Caco-2 (cell line): ENCODE data around the gene FBXW8. TPM values are rescaled to one million over a fixed set of nuclear protein-coding genes. Genes with fewer than 3 reads are reported as not detected.
"Not testable (repeated sequence)": the region's sequence is repeated elsewhere in the genome, so short reads cannot be mapped to it uniquely, and the experiment has no call there.

Experiments used
- BruUV-seq: library from RNA; stranded (reverse); fragments of 400-500 nt; replicated peaks from 2 replicates; lab custom pipeline; 2021; lab: Mats Ljungman, UMichigan
- CTCF ChIA-PET: fragments of 300-600 bp; sonication (Branson Sonifier 250); formaldehyde crosslinking; loops from one replicate; lab custom pipeline; 2022; ENCODE audit warnings: antibody characterized with exemption; lab: Charles Lee
- POLR2A ChIA-PET: fragments of 300-600 bp; sonication (Branson Sonifier 250); formaldehyde crosslinking; loops from one replicate; lab custom pipeline; 2022; ENCODE audit warnings: antibody characterized with exemption; lab: Charles Lee
- DNase-seq, 2 experiments: peaks; one replicate each; pipeline versions ENCODE4 v3.0.0 to v3.0.0-alpha.2; 2020 to 2022
- H3K27me3 ChIP-seq: replicated peaks from 2 replicates; pipeline ENCODE4 v1.6.0; 2011; ENCODE audit warnings: low read length; ENCODE audit not compliant: control insufficient read depth, insufficient read depth
- H3K36me3 ChIP-seq: 2 replicates; pipeline ENCODE4 v1.5.1; 2011; ENCODE audit warnings: low read length; ENCODE audit not compliant: control insufficient read depth, insufficient read depth
- H3K4me1 ChIP-seq: fragments of 250-450 bp; sonication (Bioruptor Pico); 2 replicates; pipeline ENCODE4 v1.5.1; 2020; ENCODE audit warnings: mild to moderate bottlenecking
- H3K4me3 ChIP-seq: 2 replicates; pipeline ENCODE4 v1.5.1; 2011; ENCODE audit warnings: low read depth, mild to moderate bottlenecking, control low read depth, low read length
- H3K9me3 ChIP-seq: fragments of 250-450 bp; sonication (Bioruptor Pico); 2 replicates; pipeline ENCODE4 v1.5.1; 2020; ENCODE audit warnings: mild to moderate bottlenecking, moderate library complexity
- H3K27ac Mint-ChIP-seq: one replicate; pipeline ENCODE4 v1.8.0; 2022; ENCODE audit warnings: mixed read lengths; ENCODE audit not compliant: unreplicated experiment
- H3K27me3 Mint-ChIP-seq: one replicate; pipeline ENCODE4 v1.8.0; 2022; ENCODE audit warnings: mixed read lengths; ENCODE audit not compliant: insufficient read depth, unreplicated experiment
- H3K36me3 Mint-ChIP-seq: one replicate; pipeline ENCODE4 v1.8.0; 2022; ENCODE audit warnings: mild to moderate bottlenecking, mixed read lengths; ENCODE audit not compliant: insufficient read depth, unreplicated experiment
- H3K4me1 Mint-ChIP-seq: one replicate; pipeline ENCODE4 v1.8.0; 2022; ENCODE audit warnings: low read depth, mixed read lengths; ENCODE audit not compliant: unreplicated experiment
- H3K4me3 Mint-ChIP-seq: one replicate; pipeline ENCODE4 v1.8.0; 2022; ENCODE audit warnings: mild to moderate bottlenecking, moderate library complexity, mixed read lengths; ENCODE audit not compliant: unreplicated experiment
- H3K9me3 Mint-ChIP-seq: one replicate; pipeline ENCODE4 v1.8.0; 2022; ENCODE audit warnings: mixed read lengths; ENCODE audit not compliant: unreplicated experiment
- intact Hi-C: fragments of 100-400 bp; cut with micrococcal nuclease; formaldehyde crosslinking; loops from one replicate; pipeline ENCODE4 v1.10.0; 2022; ENCODE audit not compliant: unreplicated experiment
- total RNA-seq: library from RNA; stranded (reverse); gene quantifications from 2 replicates; pipeline ENCODE4 v1.2.3, GENCODE V29; 2022
- TF ChIP-seq, protein P1 (sequence below), 2 experiments: fragments of 200-600 bp in 1 of 2; IDR thresholded peaks; 1 replicate in 1 of 2; 2 replicates in 1 of 2; pipeline versions ENCODE4 v1.5.1 to v1.8.0; 2011 to 2022; ENCODE audit warnings: antibody characterized with exemption in 1 of 2, control low read depth in 1 of 2, inconsistent platforms in 1 of 2, low read depth in 1 of 2, low read length in 1 of 2, mild to moderate bottlenecking in 1 of 2, moderate library complexity in 1 of 2; ENCODE audit not compliant: insufficient read depth in 1 of 2, severe bottlenecking in 1 of 2, unreplicated experiment in 1 of 2

FBXW8 gene
- total RNA-seq, 1 experiment from 2014 or later, result 12.2 TPM

DNA sequence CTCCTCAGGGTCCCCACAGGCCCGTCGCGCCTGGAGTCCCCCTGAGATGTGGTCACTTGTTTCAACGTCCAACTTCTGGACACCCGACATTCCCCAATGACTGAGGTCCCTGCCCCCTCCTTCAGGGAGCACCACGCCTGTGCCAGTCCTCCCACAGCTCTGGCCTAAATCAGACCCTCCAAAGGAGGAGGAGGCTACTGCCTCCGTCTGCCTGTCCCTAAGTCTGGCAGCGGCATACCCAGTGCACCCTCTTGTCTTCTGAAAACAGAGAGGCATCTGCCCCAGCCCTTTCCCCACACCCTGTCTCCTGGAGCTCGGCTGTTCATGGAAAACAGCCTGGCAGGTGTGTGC is 142.3 kb downstream of the FBXW8 start:
- H3K27me3 Mint-ChIP-seq, result no peaks in the 10 kb centered on the region
- H3K4me3 ChIP-seq, result no peak overlapping the region
- BruUV-seq, result no TSS peak
- H3K4me1 ChIP-seq, result peaks cover 10% of the 10 kb centered on the region
- no peaks in the 10 kb centered on the region for H3K36me3 ChIP-seq
- ChIA-PET CTCF (interaction anchor here (0.5 kb wide), 1 partner anchor 250 kb away, joined by 3 read pairs; no protein-coding TSS in a partner anchor), POLR2A (interaction anchor here (0.7 kb wide), 1 partner anchor 11 kb away, joined by 3 read pairs; no protein-coding TSS in a partner anchor)
- H3K4me1 Mint-ChIP-seq, result peaks cover 6% of the 10 kb centered on the region
- no peaks in the 10 kb centered on the region for H3K36me3 Mint-ChIP-seq
- no peaks in the 10 kb centered on the region for H3K9me3 ChIP-seq
- H3K9me3 Mint-ChIP-seq, result no peaks in the 10 kb centered on the region
- intact Hi-C loops, result no loop called here
- no peak overlapping the region for H3K27ac Mint-ChIP-seq
- H3K27me3 ChIP-seq, result no peaks in the 10 kb centered on the region
- no peak for DNase-seq
- H3K4me3 Mint-ChIP-seq, result no peak overlapping the region
- TF ChIP-seq, protein P1, sequence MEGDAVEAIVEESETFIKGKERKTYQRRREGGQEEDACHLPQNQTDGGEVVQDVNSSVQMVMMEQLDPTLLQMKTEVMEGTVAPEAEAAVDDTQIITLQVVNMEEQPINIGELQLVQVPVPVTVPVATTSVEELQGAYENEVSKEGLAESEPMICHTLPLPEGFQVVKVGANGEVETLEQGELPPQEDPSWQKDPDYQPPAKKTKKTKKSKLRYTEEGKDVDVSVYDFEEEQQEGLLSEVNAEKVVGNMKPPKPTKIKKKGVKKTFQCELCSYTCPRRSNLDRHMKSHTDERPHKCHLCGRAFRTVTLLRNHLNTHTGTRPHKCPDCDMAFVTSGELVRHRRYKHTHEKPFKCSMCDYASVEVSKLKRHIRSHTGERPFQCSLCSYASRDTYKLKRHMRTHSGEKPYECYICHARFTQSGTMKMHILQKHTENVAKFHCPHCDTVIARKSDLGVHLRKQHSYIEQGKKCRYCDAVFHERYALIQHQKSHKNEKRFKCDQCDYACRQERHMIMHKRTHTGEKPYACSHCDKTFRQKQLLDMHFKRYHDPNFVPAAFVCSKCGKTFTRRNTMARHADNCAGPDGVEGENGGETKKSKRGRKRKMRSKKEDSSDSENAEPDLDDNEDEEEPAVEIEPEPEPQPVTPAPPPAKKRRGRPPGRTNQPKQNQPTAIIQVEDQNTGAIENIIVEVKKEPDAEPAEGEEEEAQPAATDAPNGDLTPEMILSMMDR (IDR thresholded peaks at IDR 0.05; ENCODE audit: insufficient read depth in 1 of 2, low read depth in 1 of 2, low read length in 1 of 2, severe bottlenecking in 1 of 2, unreplicated experiment in 1 of 2), result no peak

DNA sequence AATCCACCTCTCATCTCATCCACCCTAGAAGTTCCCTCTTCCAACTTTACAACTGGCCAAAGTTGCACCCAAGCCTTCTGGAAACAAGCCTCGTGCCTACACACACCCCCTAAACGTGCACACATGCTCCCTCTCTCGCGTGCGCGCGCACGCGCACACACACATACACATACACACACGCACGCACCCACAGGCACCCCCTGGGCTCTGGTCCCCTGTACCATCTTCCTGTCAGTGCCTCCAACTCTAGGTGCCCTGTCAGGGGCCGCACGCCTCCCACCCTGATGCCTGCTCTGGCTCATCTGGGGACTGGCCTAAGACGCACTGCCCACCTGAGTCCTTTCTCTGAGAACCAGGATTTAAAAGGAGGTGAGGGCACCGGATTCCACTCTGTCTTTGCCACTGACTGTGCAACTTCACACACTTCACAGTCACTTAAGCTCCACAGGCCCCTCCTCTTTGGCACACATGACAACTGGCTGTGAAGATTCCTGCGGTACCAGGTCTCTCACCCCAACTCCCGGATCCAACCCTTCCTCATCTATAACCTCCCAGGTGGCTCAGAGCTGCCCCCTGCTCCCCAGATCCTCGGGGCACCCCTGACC is 142.9 kb downstream of the FBXW8 start:
- ChIA-PET POLR2A (no interaction called here), CTCF (interaction anchor here (0.5 kb wide), 1 partner anchor 68 kb away, joined by 4 read pairs; no protein-coding TSS in a partner anchor)
- no peak for DNase-seq
- H3K36me3 ChIP-seq, result no peaks in the 10 kb centered on the region
- H3K9me3 ChIP-seq, result no peaks in the 10 kb centered on the region
- no peak overlapping the region for H3K4me3 ChIP-seq
- Mint-ChIP-seq H3K27me3 (no peaks in the 10 kb centered on the region), H3K36me3 (no peaks in the 10 kb centered on the region), H3K9me3 (no peaks in the 10 kb centered on the region), H3K4me1 (no peaks in the 10 kb centered on the region), H3K4me3 (no peak overlapping the region), H3K27ac (no peak overlapping the region)
- peaks cover 3% of the 10 kb centered on the region for H3K4me1 ChIP-seq
- H3K27me3 ChIP-seq, result no peaks in the 10 kb centered on the region
- no TSS peak for BruUV-seq
- TF ChIP-seq, protein P1 (IDR thresholded peaks at IDR 0.05; ENCODE audit: insufficient read depth in 1 of 2, low read depth in 1 of 2, low read length in 1 of 2, severe bottlenecking in 1 of 2, unreplicated experiment in 1 of 2), result no peak
- intact Hi-C loops, result no loop called here

DNA sequence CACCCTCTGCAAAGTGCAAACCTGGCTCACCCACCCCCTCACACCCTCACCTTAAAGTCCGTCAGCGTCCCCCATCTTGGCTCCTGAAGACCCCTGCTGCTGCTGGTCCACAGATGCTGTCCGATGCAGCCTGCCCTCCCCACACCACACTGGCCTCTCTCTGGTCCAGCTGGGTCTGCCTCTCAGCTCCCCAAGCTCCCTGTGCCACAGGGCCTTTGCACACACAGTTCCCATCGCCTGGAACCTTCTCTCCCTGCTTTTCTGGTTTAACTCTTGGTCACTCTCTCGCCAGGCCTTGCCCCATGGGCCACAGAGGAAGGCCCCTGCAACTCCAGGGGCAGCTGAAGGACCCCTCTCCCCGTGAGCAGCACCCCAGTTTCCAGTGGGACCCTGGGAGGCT is 143.5 kb downstream of the FBXW8 start:
- ChIA-PET CTCF (no interaction called here), POLR2A (no interaction called here)
- H3K4me1 Mint-ChIP-seq, result no peaks in the 10 kb centered on the region
- no peaks in the 10 kb centered on the region for H3K36me3 Mint-ChIP-seq
- Histone ChIP-seq H3K36me3 (no peaks in the 10 kb centered on the region), H3K4me1 (no peaks in the 10 kb centered on the region), H3K9me3 (no peaks in the 10 kb centered on the region), H3K4me3 (no peak overlapping the region), H3K27me3 (no peaks in the 10 kb centered on the region)
- intact Hi-C loops, result no loop called here
- H3K4me3 Mint-ChIP-seq, result no peak overlapping the region
- no peaks in the 10 kb centered on the region for H3K9me3 Mint-ChIP-seq
- no peak overlapping the region for H3K27ac Mint-ChIP-seq
- TF ChIP-seq, protein P1 (IDR thresholded peaks at IDR 0.05; ENCODE audit: insufficient read depth in 1 of 2, low read depth in 1 of 2, low read length in 1 of 2, severe bottlenecking in 1 of 2, unreplicated experiment in 1 of 2), result no peak
- no TSS peak for BruUV-seq
- DNase-seq, result no peak
- H3K27me3 Mint-ChIP-seq, result no peaks in the 10 kb centered on the region

DNA sequence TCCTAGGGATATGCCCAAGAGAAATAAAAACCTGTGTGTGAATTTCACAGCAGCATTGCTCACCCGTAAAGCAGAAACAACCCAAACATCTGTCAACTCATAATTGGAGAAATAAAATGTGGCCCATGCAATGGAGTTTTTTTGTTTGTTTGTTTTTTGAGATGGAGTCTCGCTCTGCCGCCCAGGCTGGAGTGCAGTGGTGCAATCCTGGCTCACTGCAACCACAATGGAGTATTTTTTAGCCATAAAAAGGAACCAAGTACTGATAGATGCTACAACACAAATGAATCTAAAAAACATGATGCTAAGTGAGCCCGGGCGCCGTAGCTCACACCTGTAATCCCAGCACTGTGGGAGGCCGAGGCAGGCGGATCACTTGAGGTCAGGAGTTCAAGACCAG is 146.9 kb downstream of the FBXW8 start:
- H3K36me3 ChIP-seq, intact Hi-C loops, H3K4me1 ChIP-seq, H3K4me1 Mint-ChIP-seq, CTCF ChIA-PET, H3K27me3 ChIP-seq, H3K9me3 Mint-ChIP-seq, H3K4me3 Mint-ChIP-seq, H3K27me3 Mint-ChIP-seq, H3K36me3 Mint-ChIP-seq, H3K27ac Mint-ChIP-seq, H3K9me3 ChIP-seq, DNase-seq, POLR2A ChIA-PET, BruUV-seq, H3K4me3 ChIP-seq: not testable (repeated sequence)
